Measurements from ENCODE around the gene AFF3. TPM values are rescaled to one million over a fixed set of nuclear protein-coding genes. Genes with fewer than 3 reads are reported as not detected.

Gene AFF3
- total and polyA plus RNA-seq, 2 experiments from 2014 or later = 7.3 to 7.8 TPM

- no peak overlapping the region for H3K4me2 ChIP-seq
- TF ChIP-seq EZH2 (IDR thresholded peaks at IDR 0.05; ENCODE audit: borderline replicate concordance) (no peak), CTCF (IDR thresholded peaks at IDR 0.05; ENCODE audit: poor library complexity) (no peak), EZH2phosphoT487 (IDR thresholded peaks at IDR 0.05; ENCODE audit: low read depth, severe bottlenecking, unreplicated experiment) (no peak)
- no peak overlapping the region for H3K4me3 ChIP-seq
- no peaks in the 10 kb centered on the region for H3K9me3 ChIP-seq (ENCODE audit: low read depth)
- no peaks in the 10 kb centered on the region for H3K4me1 ChIP-seq (ENCODE audit: insufficient read depth)
- 96% methylated on average over 4 of the region's 4 CpGs for WGBS (ENCODE audit: low lambda C conversion rate, missing lambda C conversion rate)
- H3K27ac ChIP-seq = no peak overlapping the region
- no peaks in the 10 kb centered on the region for H3K79me2 ChIP-seq
- H3K9me2 ChIP-seq (replicated peaks; ENCODE audit: insufficient read depth) = no peaks in the 10 kb centered on the region
- H2AFZ ChIP-seq = no peak overlapping the region
- H3K36me3 ChIP-seq (replicated peaks; ENCODE audit: insufficient read depth, low read depth) = no peaks in the 10 kb centered on the region
- no peaks in the 10 kb centered on the region for H4K20me1 ChIP-seq (ENCODE audit: insufficient read depth, poor library complexity, severe bottlenecking)
- H3K27me3 ChIP-seq = no peaks in the 10 kb centered on the region
- DNase-seq (ENCODE audit: low spot score) = no peak
Observed at GRCh38 chr2:99607454-99607853, 534.9 kb downstream of the AFF3 start.

GRCh38 chr2:99605036-99605435 lies 537.4 kb downstream of the AFF3 start:
- DNase-seq (ENCODE audit: low spot score) = no peak
- no peaks in the 10 kb centered on the region for H3K27me3 ChIP-seq
- H3K9me2 ChIP-seq (replicated peaks; ENCODE audit: insufficient read depth) = no peaks in the 10 kb centered on the region
- H3K79me2 ChIP-seq = no peaks in the 10 kb centered on the region
- TF ChIP-seq EZH2phosphoT487 (IDR thresholded peaks at IDR 0.05; ENCODE audit: low read depth, severe bottlenecking, unreplicated experiment) = no peak
- no peak for TF ChIP-seq CTCF (IDR thresholded peaks at IDR 0.05; ENCODE audit: poor library complexity)
- no peak for TF ChIP-seq EZH2 (IDR thresholded peaks at IDR 0.05; ENCODE audit: borderline replicate concordance)
- no peak overlapping the region for H3K4me2 ChIP-seq
- no peaks in the 10 kb centered on the region for H3K9me3 ChIP-seq (ENCODE audit: low read depth)
- H3K36me3 ChIP-seq (replicated peaks; ENCODE audit: insufficient read depth, low read depth) = no peaks in the 10 kb centered on the region
- no peaks in the 10 kb centered on the region for H4K20me1 ChIP-seq (ENCODE audit: insufficient read depth, poor library complexity, severe bottlenecking)
- no peak overlapping the region for H3K27ac ChIP-seq
- H3K4me3 ChIP-seq = no peak overlapping the region
- 75% methylated on average over 7 of the region's 7 CpGs for WGBS (ENCODE audit: low lambda C conversion rate, missing lambda C conversion rate)
- H2AFZ ChIP-seq = no peak overlapping the region
- H3K4me1 ChIP-seq (ENCODE audit: insufficient read depth) = no peaks in the 10 kb centered on the region

- Histone ChIP-seq H3K27ac (no peak overlapping the region), H3K27me3 (no peaks in the 10 kb centered on the region), H4K20me1 (ENCODE audit: insufficient read depth, poor library complexity, severe bottlenecking) (no peaks in the 10 kb centered on the region), H3K9me3 (ENCODE audit: low read depth) (no peaks in the 10 kb centered on the region), H3K4me2 (no peak overlapping the region), H2AFZ (no peak overlapping the region), H3K4me1 (ENCODE audit: insufficient read depth) (no peaks in the 10 kb centered on the region), H3K9me2 (replicated peaks; ENCODE audit: insufficient read depth) (no peaks in the 10 kb centered on the region), H3K79me2 (no peaks in the 10 kb centered on the region), H3K36me3 (replicated peaks; ENCODE audit: insufficient read depth, low read depth) (no peaks in the 10 kb centered on the region), H3K4me3 (no peak overlapping the region)
- DNase-seq (ENCODE audit: low spot score) = no peak
- 79% methylated on average over 4 of the region's 4 CpGs for WGBS (ENCODE audit: low lambda C conversion rate, missing lambda C conversion rate)
- TF ChIP-seq EZH2phosphoT487 (IDR thresholded peaks at IDR 0.05; ENCODE audit: low read depth, severe bottlenecking, unreplicated experiment) (no peak), EZH2 (IDR thresholded peaks at IDR 0.05; ENCODE audit: borderline replicate concordance) (no peak), CTCF (IDR thresholded peaks at IDR 0.05; ENCODE audit: poor library complexity) (no peak)
Observed at GRCh38 chr2:99602476-99602875, 539.9 kb downstream of the AFF3 start.

All from hepatocyte (in vitro differentiated cells).